HepG2 (cell line): ENCODE data around the gene SLC45A2. TPM values are rescaled to one million over a fixed set of nuclear protein-coding genes. Genes with fewer than 3 reads are reported as not detected.

Experiments used
- ATAC-seq: fragments of 200-7000 bp; cut with Tn5 transposase; 3 replicates; pipeline ENCODE4 v1.9.1; 2020; ENCODE audit warnings: mild to moderate bottlenecking, moderate library complexity
- BruUV-seq: library from RNA; stranded (reverse); fragments of 400-500 nt; replicated peaks from 2 replicates; lab custom pipeline; 2021; lab: Mats Ljungman, UMichigan
- CTCF ChIA-PET: fragments of 300-600 bp; formaldehyde crosslinking; extraction: SDS; loops from one replicate; lab custom pipeline; 2021; ENCODE audit warnings: low total read pairs, inconsistent platforms, low intra/inter-chr PET ratio; lab: Yijun Ruan, JAX
- POLR2A ChIA-PET: fragments of 350-600 bp; sonication (Branson Sonifier 250); formaldehyde crosslinking; loops from one replicate; lab custom pipeline; 2020; ENCODE audit warnings: antibody characterized with exemption, inconsistent platforms; lab: Yijun Ruan, JAX
- DNase-seq: peaks from one replicate; pipeline ENCODE4 v3.0.0-alpha.2; 2015; ENCODE audit warnings: low spot score
- FAIRE-seq: peaks from 3 replicates; lab custom pipeline; 2011; peaks lifted over from hg19 to GRCh38; lab: Jason Lieb, UNC
- H2AFZ ChIP-seq: one replicate; pipeline ENCODE4 v1.6.1; 2011; ENCODE audit warnings: low read length, inconsistent platforms
- H3K27ac ChIP-seq: fragments of 300-600 bp; 3 replicates; pipeline ENCODE4 v1.8.0; 2011; ENCODE audit warnings: mixed run types, mild to moderate bottlenecking, mixed read lengths, low read length, inconsistent platforms; ENCODE audit not compliant: insufficient read depth; ENCODE audit errors: extremely low read length
- H3K27me3 ChIP-seq, 2 experiments: fragments of 200-600 bp in 1 of 2; 2 replicates in 1 of 2; 3 replicates in 1 of 2; pipeline versions ENCODE4 v1.6.0 to v1.8.0; 2011; ENCODE audit warnings: low read length in 2 of 2, mild to moderate bottlenecking in 2 of 2, moderate library complexity in 2 of 2, inconsistent platforms in 1 of 2; ENCODE audit not compliant: insufficient read depth in 2 of 2, control insufficient read depth in 1 of 2
- H3K36me3 ChIP-seq, 2 experiments: fragments of 200-600 bp in 1 of 2; replicated peaks in 1 of 2; 2 replicates in 1 of 2; 3 replicates in 1 of 2; pipeline versions ENCODE4 v1.5.1 to v1.8.0; 2011; ENCODE audit warnings: low read length in 2 of 2, inconsistent platforms in 1 of 2; ENCODE audit not compliant: insufficient read depth in 2 of 2, control insufficient read depth in 1 of 2
- H3K4me1 ChIP-seq: 2 replicates; pipeline ENCODE4 v1.5.1; 2012; ENCODE audit warnings: low read length, inconsistent platforms; ENCODE audit not compliant: insufficient read depth
- H3K4me2 ChIP-seq: 2 replicates; pipeline ENCODE4 v1.6.0; 2011; ENCODE audit warnings: low read depth, low read length, inconsistent platforms
- H3K4me3 ChIP-seq, 3 experiments: fragments of 200-600 bp in 1 of 3; sonication (generic), shearing (Covaris generic) in 1 of 3; replicated peaks in 1 of 3; 2 replicates each; pipeline ENCODE4 v1.5.1; 2011 to 2016; ENCODE audit warnings: low read length in 3 of 3, inconsistent platforms in 2 of 3, low read depth in 2 of 3, mild to moderate bottlenecking in 2 of 3, control low read depth in 1 of 3, mixed read lengths in 1 of 3; ENCODE audit not compliant: insufficient read depth in 1 of 3
- H3K79me2 ChIP-seq: one replicate; pipeline ENCODE4 v1.6.1; 2011; ENCODE audit warnings: low read length, inconsistent platforms; ENCODE audit not compliant: insufficient read depth
- H3K9ac ChIP-seq: 2 replicates; pipeline ENCODE4 v1.6.0; 2011; ENCODE audit warnings: mild to moderate bottlenecking, low read depth, low read length, inconsistent platforms; ENCODE audit not compliant: insufficient read depth
- H3K9me3 ChIP-seq: 2 replicates; pipeline ENCODE4 v1.5.1; 2012; ENCODE audit warnings: mild to moderate bottlenecking, low read length
- H4K20me1 ChIP-seq: 2 replicates; pipeline ENCODE4 v1.6.0; 2011; ENCODE audit warnings: inconsistent platforms, mild to moderate bottlenecking, low read length, moderate library complexity; ENCODE audit not compliant: insufficient read depth
- ATF4 ChIP-seq, 2 experiments: fragments of 450-650 bp in 1 of 2; sonication (generic) in 1 of 2; formaldehyde crosslinking; IDR thresholded peaks; 2 replicates each; pipeline versions ENCODE4 v1.5.0 to v1.8.0; 2020 to 2022; ENCODE audit warnings: mild to moderate bottlenecking in 1 of 2, missing genetic modification reagents in 1 of 2
- KDM5B ChIP-seq: sonication (generic); formaldehyde crosslinking; IDR thresholded peaks from 2 replicates; pipeline ENCODE4 v1.4.0; 2020; ENCODE audit warnings: missing genetic modification reagents, mild to moderate bottlenecking, borderline replicate concordance
- LCORL ChIP-seq, 2 experiments: fragments of 450-650 bp in 1 of 2; sonication (generic) in 1 of 2; formaldehyde crosslinking in 1 of 2; IDR thresholded peaks; 2 replicates each; pipeline versions ENCODE4 v1.5.0 to v1.6.1; 2017 to 2020; ENCODE audit warnings: antibody characterized with exemption in 1 of 2, missing genetic modification reagents in 1 of 2
- NFIC ChIP-seq: IDR thresholded peaks from 2 replicates; pipeline ENCODE4 v1.6.1; 2012; ENCODE audit warnings: mild to moderate bottlenecking, low read length, inconsistent platforms
- RNF2 ChIP-seq: fragments of 450-650 bp; conservative IDR thresholded peaks from 2 replicates; pipeline ENCODE4 v1.6.1; 2016; ENCODE audit warnings: low read depth
- SMC3 ChIP-seq: IDR thresholded peaks from 2 replicates; pipeline ENCODE4 v1.6.1; 2011; ENCODE audit warnings: low read length, improper control_type of control experiment
- STAG1 ChIP-seq: sonication (generic); formaldehyde crosslinking; IDR thresholded peaks from 2 replicates; pipeline ENCODE4 v1.4.0; 2020; ENCODE audit warnings: missing genetic modification reagents
- STAT5B ChIP-seq: sonication (generic); formaldehyde crosslinking; IDR thresholded peaks from 2 replicates; pipeline ENCODE4 v1.4.0; 2020; ENCODE audit warnings: missing genetic modification reagents
- TARDBP ChIP-seq: sonication (generic); formaldehyde crosslinking; IDR thresholded peaks from 2 replicates; pipeline ENCODE4 v1.8.0; 2022; ENCODE audit warnings: mild to moderate bottlenecking, missing genetic modification reagents
- TRIM24 ChIP-seq: sonication (generic); formaldehyde crosslinking; IDR thresholded peaks from 2 replicates; pipeline ENCODE4 v1.8.0; 2022; ENCODE audit warnings: mild to moderate bottlenecking, missing genetic modification reagents
- ZIK1 ChIP-seq: sonication (generic); formaldehyde crosslinking; IDR thresholded peaks from 2 replicates; pipeline ENCODE4 v1.5.0; 2020; ENCODE audit warnings: mild to moderate bottlenecking, low read depth, missing genetic modification reagents, borderline replicate concordance
- ZNF446 ChIP-seq: sonication (generic); formaldehyde crosslinking; IDR thresholded peaks from 2 replicates; pipeline ENCODE4 v1.5.0; 2020; ENCODE audit warnings: mild to moderate bottlenecking, missing genetic modification reagents
- ZNF460 ChIP-seq: sonication (generic); formaldehyde crosslinking; IDR thresholded peaks from 2 replicates; pipeline ENCODE4 v1.5.1; 2020; ENCODE audit warnings: missing genetic modification reagents, mild to moderate bottlenecking, borderline replicate concordance
- ZNF773 ChIP-seq: sonication (generic); formaldehyde crosslinking; IDR thresholded peaks from 2 replicates; pipeline ENCODE4 v1.4.0; 2020; ENCODE audit warnings: missing genetic modification reagents, borderline replicate concordance
- WGBS: methylation state at CpG from one replicate; pipeline ENCODE4 v1.1.6; 2017; ENCODE audit warnings: low lambda C conversion rate; 5-methylcytosine and 5-hydroxymethylcytosine counted together
- in situ Hi-C: cut with HindIII; loops from 2 replicates; pipeline ENCODE4 v1.10.0; 2017; ENCODE audit warnings: low pct_unique_long_range_greater_than_20kb; ENCODE audit not compliant: extremely low pct_ligation_motif_present
- intact Hi-C: fragments of 100-400 bp; cut with micrococcal nuclease; formaldehyde crosslinking; loops from one replicate; pipeline ENCODE4 v1.10.0; 2022; ENCODE audit not compliant: unreplicated experiment
- polyA plus RNA-seq, 8 experiments: library from polyadenylated mRNA; depleted of rRNA in 3 of 8; stranded (reverse) in 7 of 8; unstranded in 1 of 8; fragments of >200 nt; fragmentation: Illumina TruSeq in 4 of 8; extraction: Trizol in 4 of 8; gene quantifications; 2 replicates each; pipeline versions ENCODE4 v1.2.1 to v1.2.3, GENCODE V29; 2011 to 2016; ENCODE audit warnings: low read depth in 4 of 8, missing spikeins in 1 of 8, mixed read lengths in 1 of 8; ENCODE audit not compliant: insufficient read depth in 1 of 8
- total RNA-seq, 5 experiments: library from RNA; depleted of rRNA; stranded (reverse); fragments of >200 nt; fragmentation: Illumina TruSeq; extraction: Trizol; gene quantifications; 2 replicates each; pipeline ENCODE4 v1.2.3, GENCODE V29; 2016; ENCODE audit warnings: low read depth in 1 of 5
- TF ChIP-seq, protein P1 (sequence below): sonication (generic); formaldehyde crosslinking; IDR thresholded peaks from 2 replicates; pipeline ENCODE4 v1.5.0; 2020; ENCODE audit warnings: mild to moderate bottlenecking, missing genetic modification reagents, moderate library complexity

SLC45A2 gene
- total and polyA plus RNA-seq, 2 of the 13 experiments (the other 11 are each of a cell fraction or from before 2014, with no cell fraction given): 0.22 to 0.24 TPM

DNA sequence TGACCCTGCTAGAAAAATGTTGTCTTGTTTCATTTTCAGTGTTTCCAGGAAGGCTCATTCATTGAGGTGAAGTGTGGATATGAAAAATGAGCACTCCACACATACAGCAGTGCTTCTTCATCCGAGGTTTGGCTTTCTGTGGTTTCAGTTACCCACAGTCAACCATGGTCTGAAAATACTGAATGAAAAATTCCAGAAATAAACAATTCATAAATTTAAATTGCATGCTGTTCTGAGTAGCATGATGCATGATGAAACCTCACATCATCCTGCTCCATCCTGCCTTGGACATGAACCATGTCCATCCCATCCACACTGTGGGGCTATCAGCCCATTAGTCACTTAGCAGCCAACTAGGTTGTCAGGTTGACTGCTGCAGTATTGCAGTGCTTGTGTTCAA is 10.4 kb upstream of the SLC45A2 start:
- no peaks in the 10 kb centered on the region for H3K9me3 ChIP-seq
- peaks cover 3 to 20% of the 10 kb centered on the region in 2 experiments; a peak in 4 of 5 replicates for H3K36me3 ChIP-seq
- H3K27me3 ChIP-seq: no peaks in the 10 kb centered on the region
- DNase-seq (no peak), ATAC-seq (peak; percentile 68), FAIRE-seq (peak; percentile 4)
- no peak overlapping the region for H2AFZ ChIP-seq
- H3K4me2 ChIP-seq: no peak overlapping the region
- in situ Hi-C loops (loop anchor here (25.0 kb wide), 1 partner anchor 467 kb away; no protein-coding TSS in a partner anchor), intact Hi-C loops (loop anchor here (10.0 kb wide), 1 partner anchor 470 kb away; no protein-coding TSS in a partner anchor)
- no peak overlapping the region for H3K27ac ChIP-seq
- 79% methylated on average over 1 of the region's 1 CpG for WGBS
- H3K79me2 ChIP-seq: no peaks in the 10 kb centered on the region
- H3K9ac ChIP-seq: no peak overlapping the region
- BruUV-seq: no TSS peak
- H3K4me3 ChIP-seq: no peak overlapping the region
- TF ChIP-seq STAG1 (peak; percentile 70), NFIC (no peak), ZNF460 (no peak), TARDBP (CRISPR knock-in tag) (no peak), TRIM24 (CRISPR knock-in tag) (no peak), ZNF773 (CRISPR knock-in tag) (no peak), KDM5B (CRISPR knock-in tag) (no peak), RNF2 (no peak), SMC3 (peak; percentile 9; the same call in 1 of the 2 replicates), ZNF446 (CRISPR knock-in tag) (no peak), ZIK1 (no peak), LCORL (IDR thresholded peaks at IDR 0.05) (no peak), LCORL (CRISPR knock-in tag; IDR thresholded peaks at IDR 0.05) (no peak), STAT5B (CRISPR knock-in tag) (no peak), ATF4 (CRISPR knock-in tag; IDR thresholded peaks at IDR 0.05) (peak in 1 of 2 experiments; percentile 75; a peak in 2 of 4 replicates)
- TF ChIP-seq, protein P1, sequence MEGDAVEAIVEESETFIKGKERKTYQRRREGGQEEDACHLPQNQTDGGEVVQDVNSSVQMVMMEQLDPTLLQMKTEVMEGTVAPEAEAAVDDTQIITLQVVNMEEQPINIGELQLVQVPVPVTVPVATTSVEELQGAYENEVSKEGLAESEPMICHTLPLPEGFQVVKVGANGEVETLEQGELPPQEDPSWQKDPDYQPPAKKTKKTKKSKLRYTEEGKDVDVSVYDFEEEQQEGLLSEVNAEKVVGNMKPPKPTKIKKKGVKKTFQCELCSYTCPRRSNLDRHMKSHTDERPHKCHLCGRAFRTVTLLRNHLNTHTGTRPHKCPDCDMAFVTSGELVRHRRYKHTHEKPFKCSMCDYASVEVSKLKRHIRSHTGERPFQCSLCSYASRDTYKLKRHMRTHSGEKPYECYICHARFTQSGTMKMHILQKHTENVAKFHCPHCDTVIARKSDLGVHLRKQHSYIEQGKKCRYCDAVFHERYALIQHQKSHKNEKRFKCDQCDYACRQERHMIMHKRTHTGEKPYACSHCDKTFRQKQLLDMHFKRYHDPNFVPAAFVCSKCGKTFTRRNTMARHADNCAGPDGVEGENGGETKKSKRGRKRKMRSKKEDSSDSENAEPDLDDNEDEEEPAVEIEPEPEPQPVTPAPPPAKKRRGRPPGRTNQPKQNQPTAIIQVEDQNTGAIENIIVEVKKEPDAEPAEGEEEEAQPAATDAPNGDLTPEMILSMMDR (CRISPR knock-in tag): peak; percentile 65
- H3K4me1 ChIP-seq: peaks cover 35% of the 10 kb centered on the region
- no peaks in the 10 kb centered on the region for H4K20me1 ChIP-seq
- ChIA-PET CTCF (no interaction called here), POLR2A (interaction anchor here (3.1 kb wide), 1 partner anchor 12 kb away, joined by 10 read pairs; no protein-coding TSS in a partner anchor)
